Astrocyte (in vitro differentiated cells and primary cell): Measurements from ENCODE around the gene GTF2IRD1.

Experiments
- EZH2 ChIP-seq: IDR thresholded peaks from 2 replicates; pipeline ENCODE4 v1.6.1; 2012; ENCODE audit warnings: mild to moderate bottlenecking, low read length, inconsistent platforms; ENCODE audit not compliant: insufficient read depth
- TF ChIP-seq, protein P1 (sequence below): IDR thresholded peaks from 2 replicates; pipeline ENCODE4 v1.5.1; 2011; ENCODE audit warnings: low read depth, mild to moderate bottlenecking, inconsistent platforms, low read length, moderate library complexity; ENCODE audit not compliant: insufficient read depth

- TF ChIP-seq, protein P1, sequence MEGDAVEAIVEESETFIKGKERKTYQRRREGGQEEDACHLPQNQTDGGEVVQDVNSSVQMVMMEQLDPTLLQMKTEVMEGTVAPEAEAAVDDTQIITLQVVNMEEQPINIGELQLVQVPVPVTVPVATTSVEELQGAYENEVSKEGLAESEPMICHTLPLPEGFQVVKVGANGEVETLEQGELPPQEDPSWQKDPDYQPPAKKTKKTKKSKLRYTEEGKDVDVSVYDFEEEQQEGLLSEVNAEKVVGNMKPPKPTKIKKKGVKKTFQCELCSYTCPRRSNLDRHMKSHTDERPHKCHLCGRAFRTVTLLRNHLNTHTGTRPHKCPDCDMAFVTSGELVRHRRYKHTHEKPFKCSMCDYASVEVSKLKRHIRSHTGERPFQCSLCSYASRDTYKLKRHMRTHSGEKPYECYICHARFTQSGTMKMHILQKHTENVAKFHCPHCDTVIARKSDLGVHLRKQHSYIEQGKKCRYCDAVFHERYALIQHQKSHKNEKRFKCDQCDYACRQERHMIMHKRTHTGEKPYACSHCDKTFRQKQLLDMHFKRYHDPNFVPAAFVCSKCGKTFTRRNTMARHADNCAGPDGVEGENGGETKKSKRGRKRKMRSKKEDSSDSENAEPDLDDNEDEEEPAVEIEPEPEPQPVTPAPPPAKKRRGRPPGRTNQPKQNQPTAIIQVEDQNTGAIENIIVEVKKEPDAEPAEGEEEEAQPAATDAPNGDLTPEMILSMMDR = no peak
- no peak for TF ChIP-seq EZH2
Observed at GRCh38 chr7:74439541-74439940, 14.2 kb upstream of the GTF2IRD1 start.
